ENCODE measurements around the gene PTGFRN.
A peak's percentile ranks its signal among the peaks of the same experiment; 100 is the strongest.
"Not testable (repeated sequence)": the region's sequence is repeated elsewhere in the genome, so short reads cannot be mapped to it uniquely, and the experiment has no call there.

Gene PTGFRN

GRCh38 chr1:116947092-116947860 lies 37.6 kb downstream of the PTGFRN start:
- DNase-seq, result no peak

- DNase-seq, result no peak
Observed at GRCh38 chr1:116948046-116948445, 38.3 kb downstream of the PTGFRN start.

GRCh38 chr1:116948642-116949041 lies 38.9 kb downstream of the PTGFRN start:
- DNase-seq, result no peak

- DNase-seq, result no peak
Observed at GRCh38 chr1:116949213-116949985, 39.7 kb downstream of the PTGFRN start.

- peak; percentile 36 for DNase-seq
Observed at GRCh38 chr1:116950517-116951199, 40.9 kb downstream of the PTGFRN start.

- DNase-seq, result peak; percentile 25
Observed at GRCh38 chr1:116951200-116951935, 41.7 kb downstream of the PTGFRN start.

- DNase-seq, result peak; percentile 19
Observed at GRCh38 chr1:116952738-116953275, 43.1 kb downstream of the PTGFRN start.

GRCh38 chr1:116954440-116954839 lies 44.7 kb downstream of the PTGFRN start:
- no peak for DNase-seq

GRCh38 chr1:116956378-116956777 lies 46.7 kb downstream of the PTGFRN start:
- DNase-seq, result no peak

GRCh38 chr1:116957646-116958045 lies 47.9 kb downstream of the PTGFRN start:
- DNase-seq, result no peak

GRCh38 chr1:116958110-116958509 lies 48.4 kb downstream of the PTGFRN start:
- DNase-seq, result no peak

- no peak for DNase-seq
Observed at GRCh38 chr1:116958977-116959376, 49.3 kb downstream of the PTGFRN start.

GRCh38 chr1:116961606-116962005 lies 51.9 kb downstream of the PTGFRN start:
- no peak for DNase-seq

GRCh38 chr1:116962987-116963639 lies 53.4 kb downstream of the PTGFRN start:
- no peak for DNase-seq

GRCh38 chr1:116966791-116967190 lies 57.1 kb downstream of the PTGFRN start:
- no peak for DNase-seq

GRCh38 chr1:116968724-116969123 lies 59.0 kb downstream of the PTGFRN start:
- DNase-seq, result no peak

GRCh38 chr1:116971258-116971860 lies 61.6 kb downstream of the PTGFRN start:
- DNase-seq, result no peak

- no peak for DNase-seq
Observed at GRCh38 chr1:116971965-116972673, 62.4 kb downstream of the PTGFRN start.

- DNase-seq, result no peak
Observed at GRCh38 chr1:116972674-116973030, 62.9 kb downstream of the PTGFRN start.

GRCh38 chr1:116980309-116980708 lies 70.6 kb downstream of the PTGFRN start:
- not testable (repeated sequence) for DNase-seq

- peak; percentile 38 for DNase-seq
Observed at GRCh38 chr1:116981521-116982037, 71.9 kb downstream of the PTGFRN start.
